ENCODE measurements around the gene INVS.

INVS gene

GRCh38 chr9:100285601-100286000, 186.6 kb downstream of the INVS start:
- ATAC-seq, result no peak
- TF ChIP-seq ESRRG (CRISPR knock-in tag; IDR thresholded peaks at IDR 0.05), result no peak
- TF ChIP-seq ZFP3 (CRISPR knock-in tag; IDR thresholded peaks at IDR 0.05), result no peak
- TF ChIP-seq POU6F1 (CRISPR knock-in tag; IDR thresholded peaks at IDR 0.05; ENCODE audit: borderline replicate concordance, low read depth), result no peak
- no peak for TF ChIP-seq BACH2 (CRISPR knock-in tag; IDR thresholded peaks at IDR 0.05; ENCODE audit: borderline replicate concordance)
- TF ChIP-seq ZFP30 (CRISPR knock-in tag; IDR thresholded peaks at IDR 0.05), result no peak
- TF ChIP-seq TSHZ2 (CRISPR knock-in tag; IDR thresholded peaks at IDR 0.05), result no peak
- no peak for TF ChIP-seq TCF4 (CRISPR knock-in tag; IDR thresholded peaks at IDR 0.05; ENCODE audit: borderline replicate concordance)
- TF ChIP-seq SNAI2 (CRISPR knock-in tag; IDR thresholded peaks at IDR 0.05), result no peak
- no peak for TF ChIP-seq CSDC2 (CRISPR knock-in tag; IDR thresholded peaks at IDR 0.05)
- TF ChIP-seq TOX (CRISPR knock-in tag; IDR thresholded peaks at IDR 0.05; ENCODE audit: borderline replicate concordance), result no peak
- no peak for TF ChIP-seq CSRNP3 (CRISPR knock-in tag; IDR thresholded peaks at IDR 0.05)
- TF ChIP-seq ZNF70 (CRISPR knock-in tag; IDR thresholded peaks at IDR 0.05), result no peak
- no peak for TF ChIP-seq ZC3H10 (CRISPR knock-in tag; IDR thresholded peaks at IDR 0.05)
- TF ChIP-seq RARB (CRISPR knock-in tag; IDR thresholded peaks at IDR 0.05), result no peak
- TF ChIP-seq PATZ1 (CRISPR knock-in tag; IDR thresholded peaks at IDR 0.05; ENCODE audit: borderline replicate concordance), result no peak
- no peak for TF ChIP-seq CREB5 (CRISPR knock-in tag; IDR thresholded peaks at IDR 0.05; ENCODE audit: low read depth)
- TF ChIP-seq ZNF8 (CRISPR knock-in tag; IDR thresholded peaks at IDR 0.05), result no peak

GRCh38 chr9:100286257-100286656, 187.2 kb downstream of the INVS start:
- TF ChIP-seq GLIS3 (CRISPR knock-in tag; IDR thresholded peaks at IDR 0.05) (no peak), CREB5 (CRISPR knock-in tag; IDR thresholded peaks at IDR 0.05; ENCODE audit: low read depth) (no peak), BACH2 (CRISPR knock-in tag; IDR thresholded peaks at IDR 0.05; ENCODE audit: borderline replicate concordance) (no peak), ZFP3 (CRISPR knock-in tag; IDR thresholded peaks at IDR 0.05) (no peak), PATZ1 (CRISPR knock-in tag; IDR thresholded peaks at IDR 0.05; ENCODE audit: borderline replicate concordance) (no peak), ARNTL (CRISPR knock-in tag; IDR thresholded peaks at IDR 0.05; ENCODE audit: borderline replicate concordance, low read depth) (no peak), ZNF70 (CRISPR knock-in tag; IDR thresholded peaks at IDR 0.05) (no peak), ZNF8 (CRISPR knock-in tag; IDR thresholded peaks at IDR 0.05) (no peak), ZFP30 (CRISPR knock-in tag; IDR thresholded peaks at IDR 0.05) (no peak)
- ATAC-seq, result no peak

Measured in SK-N-SH treated with all-trans-retinoic acid at 6 μM for 48 hours (cell line).